ENCODE results near the gene PIK3R3. TPM values are rescaled to one million over a fixed set of nuclear protein-coding genes. Genes with fewer than 3 reads are reported as not detected.

PIK3R3 gene
- total RNA-seq, 1 experiment from 2014 or later: 12.4 TPM

DNA sequence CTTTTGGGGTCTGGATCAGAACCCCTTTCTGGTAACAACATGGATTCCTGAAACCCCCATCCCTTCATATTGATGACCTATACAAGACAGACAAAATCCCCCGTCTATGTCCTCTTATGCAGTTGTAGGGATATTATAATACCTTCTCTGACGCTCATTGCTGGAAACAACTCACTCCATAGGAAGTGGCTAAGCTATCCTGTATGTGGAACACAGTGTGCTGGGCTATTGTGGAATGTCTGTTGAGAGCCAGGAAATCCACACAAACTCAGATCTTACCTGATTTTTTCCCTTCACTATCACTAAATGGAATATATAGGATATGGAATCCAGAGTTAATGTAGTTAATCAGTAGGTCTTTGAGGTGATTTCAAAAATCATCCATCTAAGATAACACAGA, 17.7 kb upstream of the PIK3R3 start:
- no peak overlapping the region for H2BK5ac ChIP-seq (ENCODE audit: insufficient read length, low read length)
- Mint-ChIP-seq H3K4me3 (no peak overlapping the region), H3K4me1 (peaks cover 7 to 11% of the 10 kb centered on the region in 2 experiments), H3K36me3 (ENCODE audit: insufficient read depth in 1 of 3, low read depth in 3 of 3) (no peaks in the 10 kb centered on the region; a peak in 1 of 7 replicates), H3K9me3 (no peaks in the 10 kb centered on the region; a peak in 1 of 5 replicates), H3K27ac (no peak overlapping the region), H3K27me3 (ENCODE audit: low read depth) (no peaks in the 10 kb centered on the region; the same call in none of the 2 replicates)
- H3K23ac ChIP-seq (ENCODE audit: insufficient read length, low read depth, low read length): no peak overlapping the region
- no peak overlapping the region for H2AFZ ChIP-seq (ENCODE audit: low read length)
- TF ChIP-seq CTCF (conservative IDR thresholded peaks at IDR 0.05): no peak
- H3K14ac ChIP-seq (ENCODE audit: insufficient read depth, low read length): no peak overlapping the region
- H3T11ph ChIP-seq (ENCODE audit: low read length): no peak overlapping the region
- H3K79me2 ChIP-seq (ENCODE audit: insufficient read depth, low read length): no peaks in the 10 kb centered on the region
- DNase-seq: no peak
- no peak overlapping the region for H2BK120ac ChIP-seq (ENCODE audit: low read depth, low read length, poor library complexity, severe bottlenecking)
- no CpG with 5 or more reads among the region's 2 CpGs for WGBS (ENCODE audit: extremely low coverage, insufficient read length, low lambda C conversion rate)
- H3K27ac ChIP-seq (ENCODE audit: insufficient read length, low read depth, low read length): no peak overlapping the region
- H3K4me2 ChIP-seq (ENCODE audit: insufficient read depth, insufficient read length, low read length): no peak overlapping the region
- no peaks in the 10 kb centered on the region for H3K27me3 ChIP-seq (ENCODE audit: insufficient read depth, low read length)
- H3K9ac ChIP-seq (ENCODE audit: extremely low read depth, insufficient read length, low read length): no peak overlapping the region
- no peak overlapping the region for H3K4ac ChIP-seq (ENCODE audit: low read depth, low read length)
- no peak overlapping the region for H2BK12ac ChIP-seq (ENCODE audit: insufficient read length, low read depth, low read length)
- no peak overlapping the region for H4K8ac ChIP-seq (replicated peaks; ENCODE audit: insufficient read length, low read depth, low read length)
- no peaks in the 10 kb centered on the region for H3K23me2 ChIP-seq (ENCODE audit: insufficient read length, low read depth, low read length, poor library complexity, severe bottlenecking)
- H4K91ac ChIP-seq (ENCODE audit: insufficient read length, low read depth, low read length): no peak overlapping the region
- H2BK15ac ChIP-seq (ENCODE audit: low read depth, low read length): no peak overlapping the region
- no peaks in the 10 kb centered on the region for H3K79me1 ChIP-seq (ENCODE audit: insufficient read depth, low read depth, low read length, poor library complexity, severe bottlenecking)
- H2AK5ac ChIP-seq (ENCODE audit: insufficient read length, low read length): no peak overlapping the region
- H3K56ac ChIP-seq (ENCODE audit: insufficient read length, low read depth, low read length): no peak overlapping the region
- no peak overlapping the region for H2BK20ac ChIP-seq (ENCODE audit: low read depth, low read length, poor library complexity, severe bottlenecking)
- no peaks in the 10 kb centered on the region; the same call in 1 of the 2 replicates for H3K4me1 ChIP-seq (ENCODE audit: insufficient read depth, low read length)
- H4K5ac ChIP-seq (ENCODE audit: insufficient read length, low read depth, low read length): no peak overlapping the region
- H4K20me1 ChIP-seq (ENCODE audit: control insufficient read depth, insufficient read depth, insufficient read length): no peaks in the 10 kb centered on the region
- no peak overlapping the region for H3K18ac ChIP-seq (ENCODE audit: insufficient read length, low read depth, low read length)
- H3K9me3 ChIP-seq (ENCODE audit: control insufficient read depth, low read depth, low read length): no peaks in the 10 kb centered on the region

Measured in H9 (cell line).